D721Med (cell line): ENCODE results near the gene XG.
"Not testable (repeated sequence)": the region's sequence is repeated elsewhere in the genome, so short reads cannot be mapped to it uniquely, and the experiment has no call there.

Source experiments
- DNase-seq: peaks from one replicate; pipeline ENCODE4 v3.0.0; 2011; ENCODE audit warnings: low spot score; ENCODE audit not compliant: insufficient read length
- FAIRE-seq: peaks from 2 replicates; lab custom pipeline; 2011; peaks lifted over from hg19 to GRCh38; lab: Jason Lieb, UNC
- CTCF ChIP-seq: IDR thresholded peaks from 2 replicates; pipeline ENCODE4 v1.5.1; 2012; ENCODE audit warnings: mild to moderate bottlenecking, control low read depth; ENCODE audit not compliant: insufficient read depth; ENCODE audit errors: missing control alignments

The XG gene

GRCh38 chrX:2717312-2717711 is 34.5 kb upstream of the XG start:
- FAIRE-seq (no peak), DNase-seq (no peak)
- TF ChIP-seq CTCF = no peak

GRCh38 chrX:2718821-2719220 is 33.0 kb upstream of the XG start:
- DNase-seq (no peak), FAIRE-seq (no peak)
- TF ChIP-seq CTCF = no peak

GRCh38 chrX:2719774-2720447 is 31.9 kb upstream of the XG start:
- no peak for DNase-seq
- FAIRE-seq = no peak
- TF ChIP-seq CTCF = no peak

GRCh38 chrX:2723286-2723879 is 28.5 kb upstream of the XG start:
- no peak for TF ChIP-seq CTCF
- FAIRE-seq (no peak), DNase-seq (no peak)

- not testable (repeated sequence) for DNase-seq, FAIRE-seq
These were observed 24.6 kb upstream of the XG start for GRCh38 chrX:2727264-2727663.

- no peak for FAIRE-seq
- TF ChIP-seq CTCF = no peak
- no peak for DNase-seq
These were observed 19.8 kb upstream of the XG start for GRCh38 chrX:2732076-2732475.

GRCh38 chrX:2732649-2733048 is 19.2 kb upstream of the XG start:
- TF ChIP-seq CTCF = no peak
- no peak for FAIRE-seq
- no peak for DNase-seq
